GM19463 (cell line): ENCODE results near the gene ONECUT3.
"Not testable (repeated sequence)": the region's sequence is repeated elsewhere in the genome, so short reads cannot be mapped to it uniquely, and the experiment has no call there.

Experiments
- ATAC-seq: cut with Tn5 transposase; IDR thresholded peaks from one replicate; pipeline ENCODE4 v1.9.1; 2021; ENCODE audit warnings: mild to moderate bottlenecking, moderate library complexity; ENCODE audit not compliant: unreplicated experiment

Gene ONECUT3

DNA sequence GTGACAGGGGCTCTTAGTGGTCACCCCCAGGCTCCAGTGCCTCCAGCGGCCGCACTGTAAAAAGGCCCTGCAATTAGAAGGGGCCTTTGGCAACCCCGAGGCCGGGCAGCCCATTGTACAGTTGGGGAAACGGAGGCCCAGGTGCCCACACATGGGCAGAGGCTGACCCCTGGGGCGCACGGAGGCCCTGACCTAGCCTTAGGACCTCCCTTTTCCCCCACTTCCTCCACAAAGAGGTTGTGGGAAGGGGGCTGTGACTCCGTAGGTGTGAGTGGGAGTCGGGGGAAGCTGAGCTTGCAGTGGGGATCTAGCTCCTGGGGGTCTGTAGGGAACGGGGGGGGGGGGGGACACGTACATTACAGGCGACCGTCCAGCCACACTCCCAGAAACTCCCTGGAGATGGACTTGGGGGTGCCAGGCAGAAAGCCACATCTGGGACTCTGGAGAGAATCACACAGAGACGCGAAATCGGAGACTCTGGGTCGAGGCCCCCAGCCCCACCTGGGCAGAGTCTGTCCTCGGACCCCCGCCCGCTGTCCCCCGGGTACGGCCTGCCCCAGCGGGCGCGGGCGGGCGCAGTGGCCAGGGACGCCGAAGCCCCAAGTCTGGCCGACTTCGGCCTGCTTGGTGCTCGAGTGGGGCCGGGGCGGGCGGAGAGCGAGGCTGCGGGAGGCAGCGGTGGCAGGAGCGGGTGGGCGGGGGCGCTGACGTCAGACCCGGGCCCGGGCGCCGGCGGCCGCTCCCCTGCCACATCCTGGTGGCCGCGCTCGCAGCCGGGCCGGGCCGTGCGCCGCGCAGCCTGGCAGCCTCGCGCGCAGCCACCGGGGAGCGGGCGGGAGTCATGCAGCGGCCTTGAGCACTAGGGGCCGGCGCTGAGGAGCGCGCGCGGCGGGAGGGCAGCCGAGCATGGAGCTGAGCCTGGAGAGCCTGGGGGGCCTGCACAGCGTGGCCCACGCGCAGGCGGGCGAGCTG is at the start of gene ONECUT3:
TSS of gene ONECUT3 (plus strand) at position 750 of the 972 bp plus-strand sequence. CDS start at position 907, 157 bp downstream.
- ATAC-seq: no peak

DNA sequence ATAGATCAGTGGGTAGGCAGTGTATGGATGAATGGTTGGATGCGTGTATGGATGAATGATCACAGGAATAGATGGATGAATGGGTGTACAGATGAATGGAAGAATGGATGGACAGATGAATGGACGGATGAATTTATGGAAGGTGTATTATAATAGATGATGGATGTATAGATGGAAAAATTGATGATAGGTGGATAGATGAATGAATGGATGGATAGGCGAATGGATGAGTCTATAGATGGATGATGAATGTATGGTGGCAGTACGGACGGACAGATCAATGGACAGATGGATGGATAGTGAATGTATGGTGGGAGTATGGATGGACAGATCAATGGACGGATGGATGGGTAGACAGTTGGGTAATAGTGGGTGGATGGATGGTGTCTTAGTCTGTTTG is 49.0 kb upstream of the ONECUT3 start:
- ATAC-seq: no peak

GRCh38 chr19:1705367-1705766 is 47.9 kb upstream of the ONECUT3 start:
- no peak for ATAC-seq

DNA sequence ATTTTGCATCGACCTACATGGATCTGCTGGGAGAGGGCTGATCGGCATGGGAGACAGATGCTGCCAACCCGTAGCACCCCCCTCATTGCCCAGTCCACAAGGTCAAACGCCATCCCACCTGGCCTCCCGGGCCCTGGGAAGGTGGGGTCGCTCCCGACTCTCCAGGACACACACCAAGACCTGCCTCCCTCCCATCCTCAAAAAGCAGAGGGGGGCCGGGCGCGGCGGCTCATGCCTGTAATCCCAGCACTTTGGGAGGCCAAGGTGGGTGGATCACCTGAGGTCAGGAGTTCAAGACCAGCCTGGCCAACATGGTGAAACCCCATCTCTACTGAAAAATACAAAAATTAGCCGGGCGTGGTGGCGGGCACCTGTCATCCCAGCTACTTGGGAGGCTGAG is 46.7 kb upstream of the ONECUT3 start:
- not testable (repeated sequence) for ATAC-seq

DNA sequence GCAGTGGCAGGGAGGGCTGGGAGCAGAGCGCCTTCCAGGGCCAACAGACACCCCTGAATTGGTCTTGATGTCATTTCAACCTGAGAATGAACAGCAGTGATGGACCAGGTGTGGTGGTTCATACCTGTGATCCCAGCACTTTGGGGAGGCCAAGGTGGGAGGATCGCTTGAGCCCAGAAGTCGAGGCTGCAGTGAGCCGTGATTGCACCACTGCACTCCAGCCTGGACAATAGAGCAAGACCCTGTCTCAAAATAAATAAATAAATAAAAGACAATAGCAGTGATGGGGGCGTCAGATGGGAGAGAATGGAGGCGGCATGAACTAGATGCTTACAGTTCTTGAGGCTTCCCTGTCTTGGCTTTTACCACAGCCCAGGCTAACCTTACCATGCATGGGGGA is 46.1 kb upstream of the ONECUT3 start:
- no peak for ATAC-seq

- no peak for ATAC-seq
Measured at GRCh38 chr19:1713170-1713569, 40.1 kb upstream of the ONECUT3 start.

DNA sequence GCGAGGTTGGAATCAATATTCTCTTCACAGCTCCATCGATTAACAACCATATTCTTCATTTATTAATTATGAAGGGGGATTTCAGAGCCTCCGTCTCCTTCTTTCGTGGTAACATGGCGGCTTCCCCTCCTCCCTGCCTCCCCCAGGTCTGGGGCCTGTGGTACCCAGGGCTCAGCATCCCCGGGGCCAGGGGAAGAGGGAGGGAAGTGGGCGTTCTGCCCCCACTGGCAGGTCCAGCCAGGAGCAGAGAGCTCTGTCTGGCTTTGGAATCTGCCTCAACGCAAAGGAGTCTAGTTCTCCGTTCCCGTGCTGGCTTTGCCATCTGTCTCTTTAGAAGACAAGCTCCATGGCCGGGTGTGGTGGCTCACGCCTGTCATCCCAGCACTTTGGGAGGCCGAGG is 37.8 kb upstream of the ONECUT3 start:
- no peak for ATAC-seq

GRCh38 chr19:1717200-1717969 is 35.9 kb upstream of the ONECUT3 start:
- no peak for ATAC-seq

DNA sequence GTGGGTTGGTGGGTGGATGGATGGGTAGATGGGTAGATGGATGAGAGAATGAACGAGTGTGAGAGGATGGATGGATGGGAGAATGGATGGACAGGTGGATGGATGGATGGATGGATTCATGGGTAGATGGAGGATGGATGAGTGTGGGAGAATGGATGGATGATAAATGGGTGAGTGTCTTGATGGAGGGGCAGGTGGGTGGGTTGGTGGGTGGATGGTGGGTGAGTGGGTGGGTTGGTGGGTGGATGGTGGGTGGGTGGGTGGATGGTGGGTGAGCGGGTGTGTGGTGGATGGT is 35.4 kb upstream of the ONECUT3 start:
- no peak for ATAC-seq

- no peak for ATAC-seq
Measured at GRCh38 chr19:1718420-1719291, 34.6 kb upstream of the ONECUT3 start.

DNA sequence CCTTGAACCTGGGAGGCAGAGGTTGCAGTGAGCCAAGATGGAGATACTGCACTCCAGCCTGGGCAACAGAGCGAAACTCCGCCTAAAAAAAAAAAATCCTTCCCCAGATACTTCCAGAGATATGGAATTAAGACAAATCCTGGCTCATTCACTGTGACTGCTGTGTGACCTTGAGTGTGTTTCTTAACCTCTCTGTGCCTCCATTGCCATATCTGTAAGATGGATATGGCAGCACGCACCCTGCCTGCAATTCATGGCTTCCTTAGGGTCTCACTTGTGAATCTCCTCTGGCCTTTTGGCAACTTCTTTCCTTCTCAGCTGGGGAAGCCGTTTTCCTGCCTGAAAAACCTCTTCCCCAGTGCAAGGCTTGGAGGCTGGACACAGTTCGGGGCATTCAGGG is 33.8 kb upstream of the ONECUT3 start:
- ATAC-seq: no peak

DNA sequence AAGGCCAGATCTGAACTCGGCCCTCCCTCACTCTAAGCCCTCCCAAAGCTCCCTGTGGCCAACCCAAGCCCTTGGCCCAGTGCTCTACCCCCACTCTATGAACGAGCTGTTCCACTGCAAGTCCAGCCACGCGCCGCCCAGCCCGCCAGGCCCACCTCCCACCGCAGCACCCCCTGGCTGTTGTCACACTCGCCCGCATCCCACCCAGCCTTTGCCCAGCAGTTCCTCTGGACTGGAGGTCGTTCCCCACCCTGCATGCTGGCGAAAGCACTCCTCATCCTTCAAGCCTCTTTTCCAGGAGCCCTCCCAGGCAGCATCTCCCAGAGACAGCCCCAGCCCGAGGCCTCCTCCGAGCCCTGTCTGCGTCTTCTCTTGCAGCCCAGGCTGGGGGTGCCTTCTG is 33.1 kb upstream of the ONECUT3 start:
- no peak for ATAC-seq

- no peak for ATAC-seq
Measured at GRCh38 chr19:1725100-1726064, 27.9 kb upstream of the ONECUT3 start.

- no peak for ATAC-seq
Measured at GRCh38 chr19:1728816-1729567, 24.3 kb upstream of the ONECUT3 start.

GRCh38 chr19:1729568-1729925 is 23.8 kb upstream of the ONECUT3 start:
- no peak for ATAC-seq

GRCh38 chr19:1730157-1730556 is 23.1 kb upstream of the ONECUT3 start:
- no peak for ATAC-seq

- ATAC-seq: no peak
Measured at GRCh38 chr19:1734321-1734966, 18.9 kb upstream of the ONECUT3 start.

- ATAC-seq: no peak
Measured at GRCh38 chr19:1736280-1736679, 17.0 kb upstream of the ONECUT3 start.

DNA sequence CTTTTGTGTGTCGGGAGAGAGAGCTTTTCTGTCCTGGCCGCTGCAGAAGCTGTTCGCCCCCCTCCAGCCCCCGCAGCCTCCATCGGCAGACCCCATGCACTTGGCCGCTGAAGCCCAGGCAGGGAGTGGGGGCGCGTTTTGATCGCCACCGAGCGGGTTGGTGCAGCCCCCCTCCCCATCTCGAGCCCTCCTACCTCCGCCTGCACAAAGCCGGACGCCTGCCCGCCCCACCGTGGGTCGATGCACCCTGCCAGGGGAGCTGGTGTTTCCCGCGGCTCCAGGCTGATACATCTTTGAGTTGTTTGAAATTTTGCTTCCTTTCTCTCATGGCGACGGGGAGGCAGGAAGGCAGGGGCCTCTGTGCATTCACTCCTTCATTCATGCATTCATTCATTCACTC is 16.4 kb upstream of the ONECUT3 start:
- ATAC-seq: no peak
